Kidney epithelial cell (primary cell): ENCODE results near the gene CD6. TPM values are rescaled to one million over a fixed set of nuclear protein-coding genes. Genes with fewer than 3 reads are reported as not detected.

ENCODE experiments used
- DNase-seq: peaks from one replicate; pipeline ENCODE4 v3.0.0-alpha.2; 2010; ENCODE audit warnings: low read depth
- H3K27me3 ChIP-seq: 2 replicates; pipeline ENCODE4 v1.6.0; 2011; ENCODE audit warnings: low read length; ENCODE audit not compliant: control insufficient read depth, insufficient read depth
- H3K36me3 ChIP-seq: 2 replicates; pipeline ENCODE4 v1.5.1; 2011; ENCODE audit warnings: low read length; ENCODE audit not compliant: control insufficient read depth, insufficient read depth
- H3K4me3 ChIP-seq: 2 replicates; pipeline ENCODE4 v1.5.1; 2011; ENCODE audit warnings: low read depth, mild to moderate bottlenecking, control low read depth, low read length
- CTCF ChIP-seq: IDR thresholded peaks from 2 replicates; pipeline ENCODE4 v1.5.1; 2011; ENCODE audit warnings: mild to moderate bottlenecking, moderate library complexity, low read length, control low read depth, inconsistent platforms; ENCODE audit not compliant: insufficient read depth, poor library complexity, severe bottlenecking
- total RNA-seq: library from RNA; depleted of rRNA; stranded (reverse); fragments of >200 nt; gene quantifications from 2 replicates; pipeline ENCODE4 v1.2.3, GENCODE V29; 2015

The CD6 gene
- total RNA-seq, 1 donor from 2014 or later, result 0.29 TPM

DNA sequence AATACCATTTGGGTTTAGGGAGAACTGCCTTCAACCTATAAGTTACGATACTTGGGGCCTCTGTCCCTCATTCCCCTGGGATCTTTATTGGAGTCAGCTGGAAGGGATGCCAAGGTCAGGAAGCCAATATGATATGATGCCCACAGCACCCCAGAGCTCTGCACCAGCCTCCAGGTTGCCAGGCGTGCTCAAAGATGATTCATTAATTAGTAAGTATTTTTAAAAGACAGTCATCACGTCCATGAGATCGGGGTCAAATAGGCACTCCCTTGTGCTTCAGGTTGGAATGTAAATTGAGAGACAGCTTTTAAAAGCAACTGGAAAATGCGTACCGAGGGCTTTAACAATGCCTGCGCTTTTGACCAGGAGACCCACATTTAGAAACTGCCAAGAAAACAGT is 73.8 kb downstream of the CD6 start:
- H3K36me3 ChIP-seq, result no peaks in the 10 kb centered on the region
- peaks cover 14% of the 10 kb centered on the region for H3K27me3 ChIP-seq
- DNase-seq, result no peak
- no peak for TF ChIP-seq CTCF
- no peak overlapping the region for H3K4me3 ChIP-seq

GRCh38 chr11:61046833-61047232 is 75.4 kb downstream of the CD6 start:
- no peak for DNase-seq
- Histone ChIP-seq H3K4me3 (no peak overlapping the region), H3K27me3 (peaks cover 14% of the 10 kb centered on the region), H3K36me3 (no peaks in the 10 kb centered on the region)
- TF ChIP-seq CTCF, result no peak

- DNase-seq, result no peak
- Histone ChIP-seq H3K27me3 (peaks cover 18% of the 10 kb centered on the region), H3K4me3 (no peak overlapping the region), H3K36me3 (no peaks in the 10 kb centered on the region)
- no peak for TF ChIP-seq CTCF
Observed at GRCh38 chr11:61048368-61049062, 77.0 kb downstream of the CD6 start.

DNA sequence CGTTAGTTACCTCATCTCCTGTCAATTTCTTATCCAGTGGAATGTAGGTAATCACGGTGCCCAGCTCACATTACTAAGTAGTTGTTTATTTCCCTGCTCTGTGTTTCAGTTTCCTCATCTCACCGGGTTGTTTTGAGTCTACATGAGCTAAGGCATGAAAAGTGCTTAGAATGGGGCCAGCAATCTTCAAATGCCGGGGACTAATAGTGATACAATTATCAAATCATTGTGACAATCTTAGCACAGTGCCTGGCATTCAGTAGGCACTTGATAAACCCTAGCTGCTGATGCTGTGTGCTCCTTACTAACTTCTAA is 77.5 kb downstream of the CD6 start:
- no peaks in the 10 kb centered on the region for H3K36me3 ChIP-seq
- no peak overlapping the region for H3K4me3 ChIP-seq
- no peak for TF ChIP-seq CTCF
- DNase-seq, result no peak
- peaks cover 18% of the 10 kb centered on the region for H3K27me3 ChIP-seq

DNA sequence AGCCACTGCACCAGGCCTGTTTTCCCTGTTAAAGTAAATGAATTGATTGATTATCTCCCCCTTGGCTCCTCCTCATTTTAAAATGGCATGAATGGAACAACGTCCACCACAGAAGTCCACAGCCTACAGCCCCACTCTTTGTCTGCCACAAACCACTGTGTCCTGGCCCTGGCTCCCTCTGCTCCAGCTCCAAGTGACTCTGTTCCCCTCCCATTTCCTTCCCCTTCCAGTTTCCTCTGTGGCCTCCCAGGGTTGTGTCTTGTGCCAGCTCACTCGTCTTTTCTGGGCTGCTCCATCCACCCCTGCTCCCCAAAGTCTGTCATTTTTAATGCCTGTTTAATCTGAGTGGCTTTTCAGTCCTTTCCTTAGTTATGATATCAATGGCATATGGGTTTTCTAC is 78.4 kb downstream of the CD6 start:
- no peak for TF ChIP-seq CTCF
- DNase-seq, result no peak
- peaks cover 18% of the 10 kb centered on the region for H3K27me3 ChIP-seq
- no peaks in the 10 kb centered on the region for H3K36me3 ChIP-seq
- H3K4me3 ChIP-seq, result no peak overlapping the region
